Measurements from ENCODE around the gene R3HDM2. TPM values are rescaled to one million over a fixed set of nuclear protein-coding genes. Genes with fewer than 3 reads are reported as not detected.

R3HDM2 gene
- total and polyA plus RNA-seq, 4 donors = 7.4 to 28.9 (median 15.1) TPM

DNA sequence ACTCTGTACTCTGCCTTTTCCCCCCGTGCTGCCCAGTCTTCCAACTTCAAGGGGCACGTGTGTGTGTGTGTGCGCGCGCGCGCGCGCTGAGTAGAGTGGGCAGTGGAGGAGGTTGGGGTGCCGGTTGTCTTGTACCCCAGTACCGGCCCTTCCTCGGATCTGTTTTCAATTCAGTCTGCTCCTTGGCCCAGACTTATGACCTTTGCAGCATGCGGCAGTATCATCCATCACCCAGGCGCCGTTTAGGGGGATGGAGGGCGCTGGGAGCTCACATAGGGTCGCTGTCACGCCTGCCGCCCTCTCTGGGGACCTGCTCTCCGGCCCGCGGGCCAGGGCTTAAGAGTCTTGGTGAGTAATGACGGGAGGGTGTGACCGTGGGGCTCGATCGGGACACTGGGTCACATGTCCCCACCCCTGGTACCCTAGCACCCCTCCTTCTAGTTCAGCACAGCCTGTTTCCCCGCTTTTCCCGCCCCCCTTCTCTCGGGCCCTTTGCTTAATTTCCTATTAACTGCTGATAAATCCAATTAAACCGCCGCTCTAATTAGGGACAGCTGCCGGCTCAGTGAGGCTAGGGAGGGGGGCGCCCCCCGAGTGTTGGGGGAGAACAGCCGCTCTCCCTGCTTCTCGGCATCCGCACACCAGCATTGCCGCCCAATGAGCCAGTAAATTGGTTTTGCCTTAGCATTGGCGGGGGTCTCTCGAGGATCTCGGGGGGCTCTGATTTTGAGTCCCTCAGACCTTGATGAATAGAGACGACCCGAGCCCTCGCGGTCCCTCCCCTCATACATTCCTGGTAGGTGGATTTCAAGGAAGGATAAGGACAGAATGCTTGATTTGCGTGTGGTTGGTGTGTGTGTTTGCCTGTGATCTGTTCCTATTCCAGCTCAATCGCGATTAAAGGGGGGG is 189.2 kb downstream of the R3HDM2 start:
- 13% methylated on average over 48 of the region's 48 CpGs for WGBS

DNA sequence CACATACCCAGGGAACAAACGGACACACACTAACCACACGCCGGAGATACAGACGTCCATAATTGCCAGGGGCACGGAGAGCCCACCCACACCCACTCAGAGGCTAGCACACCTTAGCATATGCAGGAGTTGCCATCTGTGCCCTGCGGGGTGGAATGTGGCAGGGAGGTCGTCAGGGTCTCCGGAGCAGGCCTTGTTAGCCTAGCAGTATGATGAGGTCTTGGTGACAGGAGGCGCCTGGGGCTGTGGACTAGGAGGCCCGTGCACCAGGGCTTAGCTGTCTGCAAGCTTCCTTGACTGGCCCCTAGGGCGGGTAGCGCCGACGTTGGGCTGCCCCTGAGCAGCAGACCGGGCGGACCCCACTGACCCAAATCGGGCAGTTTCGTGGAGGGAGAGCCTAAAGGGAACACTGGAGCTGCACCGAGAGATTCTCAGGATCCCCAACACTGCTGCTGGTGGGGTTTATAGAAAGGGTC is 189.9 kb downstream of the R3HDM2 start:
- Histone ChIP-seq H3K9ac (ENCODE audit: low read depth in 1 of 2, low read length in 2 of 2) (no peak overlapping the region), H3K27me3 (ENCODE audit: control insufficient read depth in 4 of 4, insufficient read depth in 4 of 4, low read length in 3 of 4) (peaks cover 0 to 11% (median 0%) of the 10 kb centered on the region in 4 donors), H3K4me1 (ENCODE audit: control insufficient read depth in 4 of 4, insufficient read depth in 4 of 4, low read length in 3 of 4) (peaks cover 15 to 47% (median 32%) of the 10 kb centered on the region in 4 donors), H3K9me3 (ENCODE audit: control insufficient read depth in 4 of 4, low read length in 3 of 4) (no peaks in the 10 kb centered on the region), H3K4me3 (ENCODE audit: low read depth in 1 of 3, low read length in 3 of 3) (no peak overlapping the region), H3K27ac (ENCODE audit: low read depth in 1 of 2, low read length in 2 of 2) (no peak overlapping the region), H3K36me3 (ENCODE audit: control insufficient read depth in 4 of 4, insufficient read depth in 3 of 4, low read depth in 1 of 4, low read length in 3 of 4) (no peaks in the 10 kb centered on the region)
- DNase-seq (ENCODE audit: low spot score) = peak; percentile 32
- WGBS = 20% methylated on average over 19 of the region's 19 CpGs
- TF ChIP-seq YY1 (IDR thresholded peaks at IDR 0.05) (no peak), HNF4G (IDR thresholded peaks at IDR 0.05) (no peak)

More for the DNA sequence above, 189.2 kb downstream of the R3HDM2 start:
- Histone ChIP-seq H3K9ac (ENCODE audit: low read depth in 1 of 2, low read length in 2 of 2) (no peak overlapping the region), H3K4me3 (ENCODE audit: low read depth in 1 of 3, low read length in 3 of 3) (no peak overlapping the region), H3K27ac (ENCODE audit: low read depth in 1 of 2, low read length in 2 of 2) (no peak overlapping the region), H3K9me3 (ENCODE audit: control insufficient read depth in 4 of 4, low read length in 3 of 4) (no peaks in the 10 kb centered on the region), H3K36me3 (ENCODE audit: control insufficient read depth in 4 of 4, insufficient read depth in 3 of 4, low read depth in 1 of 4, low read length in 3 of 4) (no peaks in the 10 kb centered on the region), H3K27me3 (ENCODE audit: control insufficient read depth in 4 of 4, insufficient read depth in 4 of 4, low read length in 3 of 4) (peaks cover 0 to 11% (median 0%) of the 10 kb centered on the region in 4 donors), H3K4me1 (ENCODE audit: control insufficient read depth in 4 of 4, insufficient read depth in 4 of 4, low read length in 3 of 4) (peaks cover 15 to 47% (median 32%) of the 10 kb centered on the region in 4 donors)
- TF ChIP-seq, protein P1, sequence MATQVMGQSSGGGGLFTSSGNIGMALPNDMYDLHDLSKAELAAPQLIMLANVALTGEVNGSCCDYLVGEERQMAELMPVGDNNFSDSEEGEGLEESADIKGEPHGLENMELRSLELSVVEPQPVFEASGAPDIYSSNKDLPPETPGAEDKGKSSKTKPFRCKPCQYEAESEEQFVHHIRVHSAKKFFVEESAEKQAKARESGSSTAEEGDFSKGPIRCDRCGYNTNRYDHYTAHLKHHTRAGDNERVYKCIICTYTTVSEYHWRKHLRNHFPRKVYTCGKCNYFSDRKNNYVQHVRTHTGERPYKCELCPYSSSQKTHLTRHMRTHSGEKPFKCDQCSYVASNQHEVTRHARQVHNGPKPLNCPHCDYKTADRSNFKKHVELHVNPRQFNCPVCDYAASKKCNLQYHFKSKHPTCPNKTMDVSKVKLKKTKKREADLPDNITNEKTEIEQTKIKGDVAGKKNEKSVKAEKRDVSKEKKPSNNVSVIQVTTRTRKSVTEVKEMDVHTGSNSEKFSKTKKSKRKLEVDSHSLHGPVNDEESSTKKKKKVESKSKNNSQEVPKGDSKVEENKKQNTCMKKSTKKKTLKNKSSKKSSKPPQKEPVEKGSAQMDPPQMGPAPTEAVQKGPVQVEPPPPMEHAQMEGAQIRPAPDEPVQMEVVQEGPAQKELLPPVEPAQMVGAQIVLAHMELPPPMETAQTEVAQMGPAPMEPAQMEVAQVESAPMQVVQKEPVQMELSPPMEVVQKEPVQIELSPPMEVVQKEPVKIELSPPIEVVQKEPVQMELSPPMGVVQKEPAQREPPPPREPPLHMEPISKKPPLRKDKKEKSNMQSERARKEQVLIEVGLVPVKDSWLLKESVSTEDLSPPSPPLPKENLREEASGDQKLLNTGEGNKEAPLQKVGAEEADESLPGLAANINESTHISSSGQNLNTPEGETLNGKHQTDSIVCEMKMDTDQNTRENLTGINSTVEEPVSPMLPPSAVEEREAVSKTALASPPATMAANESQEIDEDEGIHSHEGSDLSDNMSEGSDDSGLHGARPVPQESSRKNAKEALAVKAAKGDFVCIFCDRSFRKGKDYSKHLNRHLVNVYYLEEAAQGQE (IDR thresholded peaks at IDR 0.05) = no peak
- TF ChIP-seq FOXA2 (IDR thresholded peaks at IDR 0.05) (no peak), GABPA (IDR thresholded peaks at IDR 0.05 in 1 of 2, conservative IDR thresholded peaks at IDR 0.05 in 1 of 2) (no peak), RAD21 (IDR thresholded peaks at IDR 0.05) (no peak), TAF1 (conservative IDR thresholded peaks at IDR 0.05) (no peak), YY1 (IDR thresholded peaks at IDR 0.05) (no peak), JUND (IDR thresholded peaks at IDR 0.05) (no peak), FOXA1 (IDR thresholded peaks at IDR 0.05) (no peak)
- TF ChIP-seq, protein P2, sequence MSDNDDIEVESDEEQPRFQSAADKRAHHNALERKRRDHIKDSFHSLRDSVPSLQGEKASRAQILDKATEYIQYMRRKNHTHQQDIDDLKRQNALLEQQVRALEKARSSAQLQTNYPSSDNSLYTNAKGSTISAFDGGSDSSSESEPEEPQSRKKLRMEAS (IDR thresholded peaks at IDR 0.05) = no peak
- TF ChIP-seq, protein P3, sequence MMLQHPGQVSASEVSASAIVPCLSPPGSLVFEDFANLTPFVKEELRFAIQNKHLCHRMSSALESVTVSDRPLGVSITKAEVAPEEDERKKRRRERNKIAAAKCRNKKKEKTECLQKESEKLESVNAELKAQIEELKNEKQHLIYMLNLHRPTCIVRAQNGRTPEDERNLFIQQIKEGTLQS (IDR thresholded peaks at IDR 0.05) = no peak
- TF ChIP-seq, protein P4, sequence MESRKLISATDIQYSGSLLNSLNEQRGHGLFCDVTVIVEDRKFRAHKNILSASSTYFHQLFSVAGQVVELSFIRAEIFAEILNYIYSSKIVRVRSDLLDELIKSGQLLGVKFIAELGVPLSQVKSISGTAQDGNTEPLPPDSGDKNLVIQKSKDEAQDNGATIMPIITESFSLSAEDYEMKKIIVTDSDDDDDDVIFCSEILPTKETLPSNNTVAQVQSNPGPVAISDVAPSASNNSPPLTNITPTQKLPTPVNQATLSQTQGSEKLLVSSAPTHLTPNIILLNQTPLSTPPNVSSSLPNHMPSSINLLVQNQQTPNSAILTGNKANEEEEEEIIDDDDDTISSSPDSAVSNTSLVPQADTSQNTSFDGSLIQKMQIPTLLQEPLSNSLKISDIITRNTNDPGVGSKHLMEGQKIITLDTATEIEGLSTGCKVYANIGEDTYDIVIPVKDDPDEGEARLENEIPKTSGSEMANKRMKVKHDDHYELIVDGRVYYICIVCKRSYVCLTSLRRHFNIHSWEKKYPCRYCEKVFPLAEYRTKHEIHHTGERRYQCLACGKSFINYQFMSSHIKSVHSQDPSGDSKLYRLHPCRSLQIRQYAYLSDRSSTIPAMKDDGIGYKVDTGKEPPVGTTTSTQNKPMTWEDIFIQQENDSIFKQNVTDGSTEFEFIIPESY (IDR thresholded peaks at IDR 0.05) = no peak
- DNase-seq (ENCODE audit: low spot score) = no peak

Measured in liver (tissue), 9 donors.